D721Med (cell line): ENCODE results near the gene INPP5A.

Source experiments
- DNase-seq: peaks from one replicate; pipeline ENCODE4 v3.0.0; 2011; ENCODE audit warnings: low spot score; ENCODE audit not compliant: insufficient read length
- FAIRE-seq: peaks from 2 replicates; lab custom pipeline; 2011; peaks lifted over from hg19 to GRCh38; lab: Jason Lieb, UNC
- CTCF ChIP-seq: IDR thresholded peaks from 2 replicates; pipeline ENCODE4 v1.5.1; 2012; ENCODE audit warnings: mild to moderate bottlenecking, control low read depth; ENCODE audit not compliant: insufficient read depth; ENCODE audit errors: missing control alignments

INPP5A gene

GRCh38 chr10:132630666-132631337, 93.2 kb downstream of the INPP5A start:
- DNase-seq, result no peak
- no peak for TF ChIP-seq CTCF
- FAIRE-seq, result no peak

GRCh38 chr10:132631338-132631735, 93.8 kb downstream of the INPP5A start:
- TF ChIP-seq CTCF, result no peak

GRCh38 chr10:132632091-132632561, 94.5 kb downstream of the INPP5A start:
- FAIRE-seq, result no peak
- DNase-seq, result no peak

More at GRCh38 chr10:132631338-132631735, 93.8 kb downstream of the INPP5A start:
- no peak for DNase-seq
- no peak for FAIRE-seq

GRCh38 chr10:132632851-132633684, 95.5 kb downstream of the INPP5A start:
- DNase-seq (no peak), FAIRE-seq (no peak)
- no peak for TF ChIP-seq CTCF

More at GRCh38 chr10:132632091-132632561, 94.5 kb downstream of the INPP5A start:
- TF ChIP-seq CTCF, result no peak

- FAIRE-seq (no peak), DNase-seq (no peak)
- TF ChIP-seq CTCF, result no peak
Measured at GRCh38 chr10:132634241-132634946, 96.8 kb downstream of the INPP5A start.

GRCh38 chr10:132634947-132635271, 97.3 kb downstream of the INPP5A start:
- TF ChIP-seq CTCF, result no peak
- DNase-seq (no peak), FAIRE-seq (no peak)
